Endothelial cell of umbilical vein (primary cell): Measurements from ENCODE around the gene PCDHA13. TPM values are rescaled to one million over a fixed set of nuclear protein-coding genes. Genes with fewer than 3 reads are reported as not detected.

Source experiments
- BruUV-seq: library from RNA; stranded (reverse); fragments of 400-500 nt; replicated peaks from 2 replicates; lab custom pipeline; 2021; lab: Mats Ljungman, UMichigan
- CTCF ChIA-PET: fragments of 300-600, 350-600 bp; sonication (Branson Sonifier 250); formaldehyde crosslinking; loops from one replicate; lab custom pipeline; 2021; ENCODE audit warnings: antibody characterized with exemption, inconsistent platforms; lab: Charles Lee
- POLR2A ChIA-PET: fragments of 300-600, 350-600 bp; sonication (Branson Sonifier 250); formaldehyde crosslinking; loops from one replicate; lab custom pipeline; 2021; ENCODE audit warnings: antibody characterized with exemption, inconsistent platforms; lab: Charles Lee
- DNase-seq: peaks from one replicate; pipeline ENCODE4 v3.0.0-alpha.2; 2011; ENCODE audit warnings: low read depth, low spot score
- FAIRE-seq: peaks from 2 replicates; lab custom pipeline; 2011; peaks lifted over from hg19 to GRCh38; lab: Jason Lieb, UNC
- H2AFZ ChIP-seq: 2 replicates; pipeline ENCODE4 v1.6.0; 2012; ENCODE audit warnings: low read depth, low read length, control low read depth, inconsistent platforms
- H3K27ac ChIP-seq: 2 replicates; pipeline ENCODE4 v1.5.1; 2011; ENCODE audit warnings: low read depth, mild to moderate bottlenecking, control low read depth, low read length, moderate library complexity; ENCODE audit not compliant: insufficient read depth
- H3K27me3 ChIP-seq, 2 experiments: 2 replicates each; pipeline versions ENCODE4 v1.6.0 to v1.6.1; 2011; ENCODE audit warnings: low read length in 2 of 2, mixed read lengths in 1 of 2; ENCODE audit not compliant: control insufficient read depth in 2 of 2, insufficient read depth in 2 of 2
- H3K36me3 ChIP-seq, 2 experiments: 2 replicates in 1 of 2; 3 replicates in 1 of 2; pipeline ENCODE4 v1.5.1; 2011; ENCODE audit warnings: low read length in 2 of 2, mild to moderate bottlenecking in 1 of 2, moderate library complexity in 1 of 2; ENCODE audit not compliant: control insufficient read depth in 2 of 2, insufficient read depth in 2 of 2; ENCODE audit errors: extremely low read depth in 1 of 2
- H3K4me1 ChIP-seq: 3 replicates; pipeline ENCODE4 v1.5.1; 2011; ENCODE audit warnings: mild to moderate bottlenecking, low read length; ENCODE audit not compliant: control insufficient read depth, insufficient read depth; ENCODE audit errors: extremely low read depth
- H3K4me2 ChIP-seq: 2 replicates; pipeline ENCODE4 v1.6.1; 2011; ENCODE audit warnings: low read length, control low read depth, mixed read lengths; ENCODE audit not compliant: insufficient read depth
- H3K4me3 ChIP-seq, 3 experiments: fragments of 200-600 bp in 1 of 3; sonication (generic), shearing (Covaris generic) in 1 of 3; replicated peaks in 1 of 3; 2 replicates each; pipeline ENCODE4 v1.5.1; 2011 to 2016; ENCODE audit warnings: control low read depth in 3 of 3, low read length in 3 of 3, mild to moderate bottlenecking in 2 of 3, inconsistent platforms in 1 of 3, low read depth in 1 of 3, moderate library complexity in 1 of 3; ENCODE audit not compliant: insufficient read depth in 1 of 3
- H3K79me2 ChIP-seq: 2 replicates; pipeline ENCODE4 v1.6.0; 2012; ENCODE audit warnings: low read length, inconsistent platforms; ENCODE audit not compliant: control insufficient read depth, insufficient read depth
- H3K9ac ChIP-seq: replicated peaks from 2 replicates; pipeline ENCODE3; 2011; ENCODE audit warnings: low read length, control low read depth; ENCODE audit not compliant: insufficient read depth; ENCODE audit errors: extremely low read depth
- H3K9me1 ChIP-seq: replicated peaks from 3 replicates; pipeline ENCODE4 v1.6.0; 2011; ENCODE audit warnings: mild to moderate bottlenecking, low read length; ENCODE audit not compliant: control insufficient read depth, insufficient read depth; ENCODE audit errors: extremely low read depth
- H3K9me3 ChIP-seq: replicated peaks from 2 replicates; pipeline ENCODE4 v1.5.1; 2012; ENCODE audit warnings: low read length, inconsistent platforms; ENCODE audit not compliant: control insufficient read depth, insufficient read depth
- H4K20me1 ChIP-seq: replicated peaks from 2 replicates; pipeline ENCODE3; 2011; ENCODE audit warnings: mild to moderate bottlenecking, low read length; ENCODE audit not compliant: control insufficient read depth, insufficient read depth; ENCODE audit errors: extremely low read depth
- EZH2 ChIP-seq: IDR thresholded peaks from 2 replicates; pipeline ENCODE4 v1.6.1; 2012; ENCODE audit warnings: borderline replicate concordance, low read depth, mild to moderate bottlenecking, moderate library complexity, low read length, inconsistent platforms; ENCODE audit not compliant: severe bottlenecking
- FOS ChIP-seq: IDR thresholded peaks from 2 replicates; pipeline ENCODE4 v1.6.1; 2011; ENCODE audit warnings: mild to moderate bottlenecking, low read length, moderate library complexity, borderline replicate concordance; ENCODE audit not compliant: insufficient read depth
- GATA2 ChIP-seq: IDR thresholded peaks from 2 replicates; pipeline ENCODE4 v1.7.0; 2011; ENCODE audit warnings: low read depth, mild to moderate bottlenecking, moderate library complexity, mixed read lengths, low read length; ENCODE audit not compliant: insufficient read length, insufficient read depth
- MYC ChIP-seq: IDR thresholded peaks from one replicate; pipeline ENCODE4 v1.6.1; 2011; ENCODE audit warnings: mild to moderate bottlenecking, low read depth, low read length
- POLR2A ChIP-seq: IDR thresholded peaks from 2 replicates; pipeline ENCODE4 v1.6.1; 2012; ENCODE audit warnings: low read depth, mild to moderate bottlenecking, control low read depth, low read length
- POLR2AphosphoS5 ChIP-seq: IDR thresholded peaks from 2 replicates; pipeline ENCODE4 v1.6.1; 2012; ENCODE audit warnings: low read depth, mild to moderate bottlenecking, control low read depth, low read length, moderate library complexity; ENCODE audit not compliant: insufficient read depth
- dilution Hi-C: fragments of 300-500 bp; cut with MboI; formaldehyde crosslinking; loops from one replicate; pipeline ENCODE4 v1.15.0; 2019; ENCODE audit warnings: low sequenced_read_pairs; ENCODE audit not compliant: extremely low pct_ligation_motif_present
- intact Hi-C: fragments of 100-400 bp; cut with micrococcal nuclease; formaldehyde crosslinking; loops from one replicate; pipeline ENCODE4 v1.10.0; 2022
- polyA plus RNA-seq, 4 experiments: library from polyadenylated mRNA; depleted of rRNA in 3 of 4; stranded (reverse) in 3 of 4; unstranded in 1 of 4; fragments of >200 nt; gene quantifications; 2 replicates each; pipeline versions ENCODE4 v1.2.1 to v1.2.3, GENCODE V29; 2011 to 2012; ENCODE audit warnings: missing spikeins in 1 of 4
- total RNA-seq: library from RNA; stranded (reverse); gene quantifications from 2 replicates; pipeline ENCODE4 v1.2.3, GENCODE V29; 2021
- TF ChIP-seq, protein P1 (sequence below), 2 donors: IDR thresholded peaks; 1 replicate in 1 of 2; 2 replicates in 1 of 2; pipeline ENCODE4 v1.5.1; 2011; ENCODE audit warnings: low read length in 2 of 2, mild to moderate bottlenecking in 2 of 2, moderate library complexity in 2 of 2, control low read depth in 1 of 2, inconsistent platforms in 1 of 2, low read depth in 1 of 2; ENCODE audit not compliant: insufficient read depth in 1 of 2; ENCODE audit errors: extremely low read depth in 1 of 2
- TF ChIP-seq, protein P2 (sequence below): IDR thresholded peaks from 2 replicates; pipeline ENCODE4 v1.6.1; 2011; ENCODE audit not compliant: insufficient read depth, insufficient read length

Gene PCDHA13
- total and polyA plus RNA-seq, 2 donors (not counting 3 experiments of a cell fraction or from before 2014, with no cell fraction given): not detected

DNA sequence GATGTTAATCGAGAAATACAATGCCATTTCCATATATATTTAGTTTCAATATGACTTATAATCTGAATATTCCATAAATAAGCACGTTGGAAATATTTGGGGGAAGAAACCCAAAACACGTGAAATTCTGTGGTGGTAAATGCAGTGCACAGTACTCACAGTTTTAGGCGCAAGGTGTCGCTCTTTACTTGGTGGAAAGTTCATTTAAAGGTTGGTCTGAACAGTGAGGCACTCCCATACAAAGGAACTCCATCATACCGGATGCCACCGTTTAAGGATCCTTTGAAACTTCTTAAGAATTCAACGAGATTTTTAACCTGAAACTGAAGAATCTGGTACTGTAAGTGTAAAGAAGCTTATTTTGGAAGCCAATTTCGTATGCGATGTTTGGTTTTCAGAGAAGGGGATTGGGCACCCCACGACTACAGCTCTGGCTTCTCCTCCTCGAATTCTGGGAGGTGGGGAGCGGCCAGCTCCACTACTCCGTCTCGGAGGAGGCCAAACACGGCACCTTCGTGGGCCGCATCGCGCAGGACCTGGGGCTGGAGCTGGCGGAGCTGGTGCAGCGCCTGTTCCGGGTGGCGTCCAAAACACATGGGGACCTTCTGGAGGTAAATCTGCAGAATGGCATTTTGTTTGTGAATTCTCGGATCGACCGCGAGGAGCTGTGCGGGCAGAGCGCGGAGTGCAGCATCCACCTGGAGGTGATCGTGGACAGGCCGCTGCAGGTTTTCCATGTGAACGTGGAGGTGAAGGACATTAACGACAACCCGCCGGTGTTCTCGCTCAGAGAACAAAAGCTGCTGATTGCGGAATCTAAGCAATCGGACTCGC lies 13.0 kb upstream of the PCDHA13 start, which contains the start of gene PCDHA11:
PCDHA11 (plus strand) TSS at position 237 of the 834 bp plus-strand sequence; CDS start at position 384, 147 bp downstream.
- Histone ChIP-seq H3K27me3 (no peaks in the 10 kb centered on the region), H3K4me1 (no peaks in the 10 kb centered on the region), H3K4me2 (no peak within 1 kb of the TSS), H3K27ac (no peak within 1 kb of the TSS), H3K9me3 (no peaks in the 10 kb centered on the region), H3K9me1 (no peaks in the 10 kb centered on the region), H3K36me3 (no peaks in the 10 kb centered on the region), H2AFZ (no peak within 1 kb of the TSS), H3K9ac (no peak within 1 kb of the TSS), H3K79me2 (no peaks in the 10 kb centered on the region), H3K4me3 (no peak within 1 kb of the TSS), H4K20me1 (no peaks in the 10 kb centered on the region)
- TF ChIP-seq, protein P1, sequence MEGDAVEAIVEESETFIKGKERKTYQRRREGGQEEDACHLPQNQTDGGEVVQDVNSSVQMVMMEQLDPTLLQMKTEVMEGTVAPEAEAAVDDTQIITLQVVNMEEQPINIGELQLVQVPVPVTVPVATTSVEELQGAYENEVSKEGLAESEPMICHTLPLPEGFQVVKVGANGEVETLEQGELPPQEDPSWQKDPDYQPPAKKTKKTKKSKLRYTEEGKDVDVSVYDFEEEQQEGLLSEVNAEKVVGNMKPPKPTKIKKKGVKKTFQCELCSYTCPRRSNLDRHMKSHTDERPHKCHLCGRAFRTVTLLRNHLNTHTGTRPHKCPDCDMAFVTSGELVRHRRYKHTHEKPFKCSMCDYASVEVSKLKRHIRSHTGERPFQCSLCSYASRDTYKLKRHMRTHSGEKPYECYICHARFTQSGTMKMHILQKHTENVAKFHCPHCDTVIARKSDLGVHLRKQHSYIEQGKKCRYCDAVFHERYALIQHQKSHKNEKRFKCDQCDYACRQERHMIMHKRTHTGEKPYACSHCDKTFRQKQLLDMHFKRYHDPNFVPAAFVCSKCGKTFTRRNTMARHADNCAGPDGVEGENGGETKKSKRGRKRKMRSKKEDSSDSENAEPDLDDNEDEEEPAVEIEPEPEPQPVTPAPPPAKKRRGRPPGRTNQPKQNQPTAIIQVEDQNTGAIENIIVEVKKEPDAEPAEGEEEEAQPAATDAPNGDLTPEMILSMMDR (IDR thresholded peaks at IDR 0.05; ENCODE audit: extremely low read depth in 1 of 2, insufficient read depth in 1 of 2, low read depth in 1 of 2, low read length in 2 of 2): peak in 1 of 2 donors; percentile 9
- TF ChIP-seq POLR2A: no peak
- TF ChIP-seq, protein P2, sequence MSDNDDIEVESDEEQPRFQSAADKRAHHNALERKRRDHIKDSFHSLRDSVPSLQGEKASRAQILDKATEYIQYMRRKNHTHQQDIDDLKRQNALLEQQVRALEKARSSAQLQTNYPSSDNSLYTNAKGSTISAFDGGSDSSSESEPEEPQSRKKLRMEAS: no peak
- TF ChIP-seq MYC: no peak
- TF ChIP-seq POLR2AphosphoS5: no peak
- TF ChIP-seq FOS: no peak
- TF ChIP-seq EZH2: no peak
- no peak for TF ChIP-seq GATA2
- FAIRE-seq (no peak), DNase-seq (peak; percentile 12)
- CTCF ChIA-PET: interaction anchor here (0.7 to 1.8 kb wide), 7 partner anchors 12 to 461 kb away, joined by 3 to 9 read pairs (median 4); partner anchors contain the start of gene PCDHGA1
- dilution Hi-C loops (no loop called here), intact Hi-C loops (loop anchor here (1.0 kb wide), 1 partner anchor 172 kb away; no protein-coding TSS in a partner anchor)
- BruUV-seq: no TSS peak
- POLR2A ChIA-PET: no interaction called here
